Pancreas (tissue), 10 donors: ENCODE results near the gene MTG2. TPM values are rescaled to one million over a fixed set of nuclear protein-coding genes. Genes with fewer than 3 reads are reported as not detected.
A peak's percentile ranks its signal among the peaks of the same experiment; 100 is the strongest.

Experiments
- ATAC-seq, 4 donors: fragments of 200-7000 bp; cut with Tn5 transposase; one replicate each; pipeline versions ENCODE4 v1.8.0 to v1.9.1; 2020; ENCODE audit warnings: mild to moderate bottlenecking in 4 of 4, moderate library complexity in 4 of 4
- DNase-seq, 6 donors: peaks; one replicate each; pipeline ENCODE4 v3.0.0-alpha.2; 2020
- FAIRE-seq: peaks from 2 replicates; lab custom pipeline; 2012; peaks lifted over from hg19 to GRCh38; lab: Jason Lieb, UNC
- H3K27ac ChIP-seq, 4 donors: fragments of 200-600 bp; sonication (generic); 1 replicate in 3 of 4; 2 replicates in 1 of 4; pipeline versions ENCODE4 v1.5.0 to v1.8.0; 2020
- H3K27me3 ChIP-seq, 4 donors: fragments of 200-600 bp; one replicate each; pipeline ENCODE4 v1.8.0; 2021
- H3K36me3 ChIP-seq, 3 donors: fragments of 200-600 bp; sonication (generic) in 1 of 3; one replicate each; pipeline versions ENCODE4 v1.5.0 to v1.8.0; 2020 to 2021
- H3K4me1 ChIP-seq, 3 donors: fragments of 200-600 bp; one replicate each; pipeline ENCODE4 v1.8.0; 2021
- H3K4me3 ChIP-seq, 4 donors: fragments of 200-600 bp; sonication (generic) in 2 of 4; one replicate each; pipeline versions ENCODE4 v1.5.0 to v1.8.0; 2020 to 2021
- H3K9me3 ChIP-seq, 4 donors: fragments of 200-600 bp; one replicate each; pipeline ENCODE4 v1.8.0; 2021
- WGBS, 2 donors: extraction: QIAGEN DNeasy Blood & Tissue Kit; methylation state at CpG; one replicate each; pipeline ENCODE4 v1.1.7; 2013; 5-methylcytosine and 5-hydroxymethylcytosine counted together
- intact Hi-C, 3 donors: fragments of 100-400 bp; cut with DNase I; formaldehyde crosslinking; loops; one replicate each; pipeline versions ENCODE4 v1.11.1 to v1.14.2; 2022
- polyA plus RNA-seq, 2 donors: library from polyadenylated mRNA; stranded (reverse); fragments of 200-250 nt; gene quantifications; one replicate each; pipeline ENCODE4 v1.2.3, GENCODE V29; 2013
- total RNA-seq, 6 donors: library from RNA; stranded (reverse); fragmentation: NEBNext Ultra II Directional in 4 of 6; extraction: Animal tissue kit (Norgen Biotek cat#: 25700) in 4 of 6; gene quantifications; one replicate each; pipeline versions ENCODE4 v1.2.1 to v1.2.4, GENCODE V29; 2021 to 2023
- TF ChIP-seq, protein P1 (sequence below), 4 donors: fragments of 200-600 bp; sonication (generic) in 3 of 4; IDR thresholded peaks; one replicate each; pipeline versions ENCODE4 v1.5.0 to v1.8.0; 2021; ENCODE audit warnings: antibody characterized with exemption in 4 of 4
- donor health status: healthy with polysubstance abuse.
- donor health status: DM: no; HTN: no; CAD: no; lungs with moderate emphysema.
- donor health status: DM: no; HTN: no; CAD: no.
- donor health status: control.
- donor health status: control.
- donor health status: Bipolar disorder and iron deficiency.
- donor health status: DM: yes; HTN: yes; CAD: no.
- donor health status: DM: no; HTN: no; CAD: no.
- donor health status: DM: no; HTN: no; CAD: no.
- donor health status: DM: yes; HTN: yes; CAD: no.

Gene MTG2
- total and polyA plus RNA-seq, 8 donors, result 9.7 to 55.3 (median 14.2) TPM

DNA sequence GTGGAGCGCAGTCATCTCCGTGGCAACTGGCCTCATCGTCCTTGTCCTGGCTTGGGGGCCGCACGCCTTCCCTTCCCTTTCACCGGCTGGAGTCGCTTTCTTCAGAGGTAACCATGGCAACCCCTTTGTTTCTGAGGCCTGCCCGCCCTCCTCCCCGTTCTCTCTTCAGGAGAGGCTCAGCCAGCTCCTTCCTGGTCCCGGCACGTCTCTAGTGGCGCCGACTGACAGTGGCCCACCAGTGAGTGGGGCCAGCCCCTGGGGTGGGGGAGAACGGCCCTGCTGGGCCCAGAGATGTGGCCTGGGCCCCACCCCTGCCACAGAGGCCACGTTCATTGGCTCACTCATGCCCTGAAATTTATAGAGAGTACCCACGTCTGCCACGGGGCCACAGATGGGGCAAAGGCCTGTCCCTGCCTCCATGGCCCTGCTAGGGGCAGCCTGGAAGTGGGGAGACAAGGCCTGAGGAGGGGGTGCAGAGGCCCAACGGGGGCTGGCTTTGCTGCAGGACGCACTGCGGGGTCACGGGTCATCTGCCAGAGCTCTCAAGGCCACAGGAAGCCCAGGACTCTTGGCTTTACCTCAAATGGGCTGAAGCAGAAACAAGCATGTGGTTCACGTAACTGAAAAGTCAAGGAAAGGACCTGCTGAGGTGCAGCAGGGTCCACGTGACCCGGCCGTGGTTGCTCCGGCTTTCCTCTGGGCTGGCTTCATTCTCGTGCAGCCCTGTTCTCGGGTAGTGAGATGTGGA is 54.1 kb downstream of the MTG2 start:
- FAIRE-seq, result no peak
- no peak overlapping the region for H3K27ac ChIP-seq
- no peak overlapping the region for H3K4me3 ChIP-seq
- no peaks in the 10 kb centered on the region for H3K27me3 ChIP-seq
- peaks cover 21 to 39% (median 22%) of the 10 kb centered on the region in 3 donors for H3K4me1 ChIP-seq
- no peak for ATAC-seq
- peak in 2 of 6 donors; percentile 51 to 76 for DNase-seq
- intact Hi-C loops, result no loop called here
- H3K36me3 ChIP-seq, result no peaks in the 10 kb centered on the region
- 74 to 76% methylated on average over 28 of the region's 28 CpGs for WGBS, 2 donors
- no peaks in the 10 kb centered on the region for H3K9me3 ChIP-seq
- TF ChIP-seq, protein P1, sequence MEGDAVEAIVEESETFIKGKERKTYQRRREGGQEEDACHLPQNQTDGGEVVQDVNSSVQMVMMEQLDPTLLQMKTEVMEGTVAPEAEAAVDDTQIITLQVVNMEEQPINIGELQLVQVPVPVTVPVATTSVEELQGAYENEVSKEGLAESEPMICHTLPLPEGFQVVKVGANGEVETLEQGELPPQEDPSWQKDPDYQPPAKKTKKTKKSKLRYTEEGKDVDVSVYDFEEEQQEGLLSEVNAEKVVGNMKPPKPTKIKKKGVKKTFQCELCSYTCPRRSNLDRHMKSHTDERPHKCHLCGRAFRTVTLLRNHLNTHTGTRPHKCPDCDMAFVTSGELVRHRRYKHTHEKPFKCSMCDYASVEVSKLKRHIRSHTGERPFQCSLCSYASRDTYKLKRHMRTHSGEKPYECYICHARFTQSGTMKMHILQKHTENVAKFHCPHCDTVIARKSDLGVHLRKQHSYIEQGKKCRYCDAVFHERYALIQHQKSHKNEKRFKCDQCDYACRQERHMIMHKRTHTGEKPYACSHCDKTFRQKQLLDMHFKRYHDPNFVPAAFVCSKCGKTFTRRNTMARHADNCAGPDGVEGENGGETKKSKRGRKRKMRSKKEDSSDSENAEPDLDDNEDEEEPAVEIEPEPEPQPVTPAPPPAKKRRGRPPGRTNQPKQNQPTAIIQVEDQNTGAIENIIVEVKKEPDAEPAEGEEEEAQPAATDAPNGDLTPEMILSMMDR (IDR thresholded peaks at IDR 0.05), result no peak

DNA sequence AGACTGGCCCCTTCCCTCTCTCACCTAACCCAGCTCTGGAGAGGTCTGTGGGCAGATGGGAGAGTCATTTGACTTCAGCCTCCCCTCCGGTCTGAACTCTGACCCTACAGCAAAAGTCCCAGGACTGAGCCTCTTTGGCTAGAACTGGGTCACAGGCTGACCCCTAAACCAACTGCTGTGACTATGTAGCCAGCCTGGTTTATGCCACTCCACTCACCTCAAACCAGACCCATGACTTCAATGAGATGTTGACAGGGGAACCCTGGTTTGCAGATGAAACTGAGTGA is 54.6 kb downstream of the MTG2 start:
- Histone ChIP-seq H3K27me3 (no peaks in the 10 kb centered on the region), H3K36me3 (no peaks in the 10 kb centered on the region), H3K4me1 (peaks cover 25 to 44% (median 26%) of the 10 kb centered on the region in 3 donors), H3K9me3 (no peaks in the 10 kb centered on the region), H3K27ac (peak overlapping the region in 3 of 4 donors; percentile 11 to 56 (median 29)), H3K4me3 (peak overlapping the region in 2 of 4 donors; percentile 10 to 39)
- ATAC-seq (no peak), FAIRE-seq (no peak), DNase-seq (peak in 1 of 6 donors; percentile 18)
- intact Hi-C loops, result no loop called here
- TF ChIP-seq, protein P1 (IDR thresholded peaks at IDR 0.05), result no peak
- WGBS, 2 donors, result 76 to 81% methylated on average over 1 of the region's 1 CpG

DNA sequence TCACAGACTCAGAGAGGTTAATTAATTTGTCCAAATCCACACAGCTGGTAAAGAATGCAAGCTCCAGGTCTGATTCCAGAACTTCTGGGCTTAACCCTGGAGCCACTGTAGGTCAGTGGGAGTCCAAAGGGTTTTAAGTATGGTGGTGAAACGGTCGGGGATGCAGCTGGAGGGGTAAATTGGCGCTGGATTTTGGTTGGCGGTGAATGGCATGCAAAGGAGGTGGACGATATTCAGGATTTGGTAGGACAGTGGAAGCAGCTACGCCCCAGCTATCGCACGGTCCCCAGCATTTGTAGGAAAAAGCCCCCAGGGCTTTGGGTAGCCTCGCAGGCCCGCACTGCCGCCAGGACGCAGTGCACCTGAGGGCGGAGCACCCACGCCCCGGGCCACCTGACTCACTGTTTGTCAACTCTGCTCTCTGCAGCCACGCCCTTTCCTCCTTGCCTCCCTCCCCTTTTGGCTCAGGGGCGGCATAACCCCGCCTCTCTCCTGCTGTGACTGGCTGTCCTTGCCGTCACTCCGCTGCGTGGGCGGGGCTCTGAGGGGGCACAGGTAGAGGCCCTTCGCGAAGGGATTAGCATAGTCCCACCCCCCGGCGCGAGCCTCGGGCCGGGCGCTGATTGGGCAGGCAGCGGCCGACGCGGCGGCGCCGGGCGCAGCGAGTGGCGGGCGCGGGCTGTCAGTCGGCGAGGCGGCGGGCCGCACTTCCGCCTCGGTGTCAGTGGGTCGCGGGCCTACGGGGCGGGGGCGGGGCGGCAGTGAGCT is 55.2 kb downstream of the MTG2 start, which contains the start of gene OSBPL2:
Gene OSBPL2 (plus strand): TSS at position 721 of the 768 bp plus-strand sequence. CDS start 17,664 bp downstream, outside the sequence.
- FAIRE-seq (no peak), DNase-seq (peak; percentile 99 to 100 (median 100)), ATAC-seq (peak; percentile 91 to 97 (median 92))
- H3K27me3 ChIP-seq, result no peaks in the 10 kb centered on the region
- H3K27ac ChIP-seq, result peak within 1 kb of the TSS; percentile 83 to 86 (median 85)
- TF ChIP-seq, protein P1 (IDR thresholded peaks at IDR 0.05), result no peak
- H3K36me3 ChIP-seq, result no peaks in the 10 kb centered on the region
- H3K4me3 ChIP-seq, result peak within 1 kb of the TSS; percentile 15 to 70 (median 60)
- no peaks in the 10 kb centered on the region for H3K9me3 ChIP-seq
- peaks cover 31 to 48% (median 31%) of the 10 kb centered on the region in 3 donors for H3K4me1 ChIP-seq
- intact Hi-C loops, result no loop called here
- WGBS, 2 donors, result 2% methylated on average over 46 to 55 of the region's 55 CpGs

DNA sequence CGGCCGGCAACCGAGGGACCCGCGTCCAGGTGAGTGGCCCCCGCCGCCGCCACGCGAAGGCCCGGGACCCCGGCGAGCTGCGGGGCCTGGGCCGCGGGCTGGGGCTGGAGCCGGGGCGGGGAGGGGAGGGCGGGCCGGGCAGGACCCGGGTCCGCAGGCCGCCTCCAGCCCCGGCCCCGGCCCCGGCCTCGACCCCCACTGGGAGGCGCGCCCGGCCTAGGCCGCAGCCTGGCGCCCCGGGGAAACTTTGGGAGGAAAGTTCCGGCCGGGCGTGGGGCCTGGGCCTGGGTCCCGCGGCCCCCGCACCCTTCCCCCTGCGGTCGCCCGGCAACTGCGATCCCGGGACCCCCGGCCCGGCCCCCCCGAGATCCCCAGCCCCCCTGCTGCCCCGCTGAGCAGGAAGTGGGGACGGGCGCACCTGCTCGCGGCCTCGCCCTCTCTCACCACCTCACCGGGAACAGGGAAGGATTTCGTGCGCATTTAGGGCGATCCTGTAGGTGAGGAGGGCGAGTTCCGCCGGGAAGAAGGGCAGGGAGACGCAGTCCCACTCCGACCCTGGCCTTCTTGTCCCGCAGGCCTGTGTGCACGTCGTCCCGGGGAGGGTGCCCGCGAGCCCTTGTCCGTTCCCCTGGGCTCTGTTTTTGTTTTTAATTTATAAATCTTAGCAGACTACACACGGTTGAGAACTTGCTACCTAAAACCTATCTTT is 55.9 kb downstream of the MTG2 start:
- Histone ChIP-seq H3K27me3 (no peaks in the 10 kb centered on the region), H3K36me3 (no peaks in the 10 kb centered on the region), H3K4me1 (peaks cover 37 to 52% (median 38%) of the 10 kb centered on the region in 3 donors), H3K9me3 (no peaks in the 10 kb centered on the region), H3K4me3 (peak overlapping the region; percentile 15 to 70 (median 60)), H3K27ac (peak overlapping the region; percentile 83 to 86 (median 85))
- intact Hi-C loops, result no loop called here
- ATAC-seq (peak; percentile 9 to 27 (median 10)), FAIRE-seq (no peak), DNase-seq (peak in 4 of 6 donors; percentile 57 to 78 (median 64))
- TF ChIP-seq, protein P1 (IDR thresholded peaks at IDR 0.05), result no peak
- 0 to 1% methylated on average over 30 to 70 of the region's 70 CpGs for WGBS, 2 donors
